HG02884 (cell line): ENCODE measurements around the gene SLC17A2.

Source experiments
- ATAC-seq: cut with Tn5 transposase; IDR thresholded peaks from one replicate; pipeline ENCODE4 v1.9.1; 2021; ENCODE audit warnings: mild to moderate bottlenecking, moderate library complexity; ENCODE audit not compliant: unreplicated experiment

Gene SLC17A2

DNA sequence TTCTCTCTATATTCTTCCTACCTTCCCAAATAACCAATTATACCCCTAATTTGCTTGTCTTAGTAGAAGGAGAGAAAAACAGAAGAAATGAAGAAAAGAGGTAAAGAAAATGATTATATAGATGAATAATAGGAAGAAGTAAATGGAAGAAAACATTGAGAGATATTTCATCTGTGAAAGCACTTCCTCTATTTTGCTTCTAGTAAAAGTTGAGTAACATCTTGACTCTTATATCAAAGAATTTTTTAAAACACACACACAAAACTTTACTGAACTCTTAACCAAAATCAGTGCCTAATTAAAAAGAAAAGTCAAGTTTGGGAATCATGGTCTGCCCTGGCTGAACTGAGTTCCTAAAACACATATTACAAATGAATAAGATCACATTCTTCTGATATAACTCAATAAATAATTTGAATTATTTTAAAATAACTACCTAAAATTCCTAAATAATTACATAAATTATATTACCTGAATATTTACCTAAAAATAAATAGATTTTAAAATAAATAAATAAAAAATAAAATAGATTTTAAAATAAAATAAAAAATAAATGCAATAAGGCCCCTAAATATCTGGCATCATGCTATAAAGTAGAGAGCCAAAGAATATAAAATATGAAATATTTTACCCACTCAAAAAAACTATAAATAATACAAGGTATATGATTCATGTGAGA is 8.8 kb downstream of the SLC17A2 start:
- ATAC-seq, result no peak

DNA sequence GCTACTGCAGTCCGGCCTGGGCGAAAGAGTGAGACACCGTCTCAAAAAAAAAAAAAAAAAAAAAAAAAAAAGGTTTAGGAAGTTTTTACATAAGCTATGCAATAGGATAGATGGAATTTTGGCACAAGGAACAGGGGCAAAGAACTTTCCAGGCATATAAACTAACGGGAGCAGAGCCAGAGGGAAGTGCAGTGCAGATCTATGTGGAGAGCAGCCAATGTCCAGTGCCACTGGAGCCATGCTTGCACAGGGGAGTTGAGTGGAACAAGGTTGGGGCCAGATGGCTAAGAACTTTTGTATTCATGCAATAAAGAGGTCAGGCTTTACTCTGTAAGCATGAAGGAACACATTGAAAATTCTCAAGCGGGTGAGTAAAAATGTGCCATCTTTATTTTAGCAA is 10.8 kb downstream of the SLC17A2 start:
- no peak for ATAC-seq

DNA sequence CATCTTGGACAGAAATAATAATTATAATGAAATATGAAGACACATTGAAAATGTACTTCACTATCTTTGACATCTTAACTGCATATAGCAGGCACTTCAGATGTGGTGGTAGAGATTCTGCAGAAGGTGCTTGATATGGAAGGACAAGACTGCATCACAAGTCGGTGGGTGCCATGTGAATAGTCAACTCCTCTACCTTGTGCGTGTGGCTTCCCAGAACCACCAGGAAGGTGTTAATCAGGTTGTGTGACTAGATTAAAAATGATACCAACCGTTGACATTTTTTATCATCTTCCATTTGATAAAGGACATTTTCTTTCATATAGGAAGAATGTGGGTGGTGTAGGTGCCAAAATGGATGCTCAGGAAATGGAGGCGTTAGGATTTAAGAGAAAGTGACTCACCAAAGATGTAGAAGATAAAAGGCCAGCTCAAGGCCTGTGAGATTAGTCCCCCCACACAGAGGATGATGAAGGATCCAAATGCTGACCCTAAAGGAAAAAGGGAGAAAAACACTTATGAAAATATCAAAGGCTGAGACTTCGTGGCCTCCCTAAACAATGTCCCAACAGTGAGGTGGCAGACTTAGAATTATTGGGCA is 12.3 kb downstream of the SLC17A2 start:
- no peak for ATAC-seq

DNA sequence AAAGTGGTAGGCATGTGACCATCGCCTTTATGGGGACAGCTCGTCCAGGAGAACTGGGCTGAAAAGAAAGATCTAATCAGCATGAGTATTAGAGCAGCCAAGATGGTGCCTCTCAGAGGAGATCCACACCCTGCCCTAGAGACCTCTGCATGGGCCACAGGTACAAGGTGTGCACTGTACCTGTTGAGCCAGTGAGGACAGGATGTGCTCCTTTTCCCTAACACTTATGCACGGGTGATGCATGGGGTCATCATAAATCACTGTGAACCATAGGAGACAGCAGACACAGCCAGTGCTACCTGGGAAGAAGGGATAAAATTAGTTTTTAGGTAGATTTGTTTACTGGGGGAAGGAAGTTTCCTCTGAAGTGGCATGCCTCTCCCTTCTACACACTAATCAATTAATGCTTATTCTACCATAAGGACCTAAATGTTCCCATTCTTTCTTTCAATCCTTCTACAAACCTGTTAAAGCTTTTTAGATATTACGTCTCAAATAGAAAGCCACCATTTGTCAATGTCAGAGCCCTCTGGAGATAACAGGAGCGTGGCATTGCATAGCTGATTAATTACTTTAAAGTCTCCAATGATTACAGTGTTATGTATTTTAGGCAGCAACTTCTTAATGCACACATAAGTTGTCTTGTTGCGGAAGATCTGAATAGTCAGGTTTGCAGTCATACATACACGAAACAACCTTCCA is 13.6 kb downstream of the SLC17A2 start:
- ATAC-seq, result no peak

DNA sequence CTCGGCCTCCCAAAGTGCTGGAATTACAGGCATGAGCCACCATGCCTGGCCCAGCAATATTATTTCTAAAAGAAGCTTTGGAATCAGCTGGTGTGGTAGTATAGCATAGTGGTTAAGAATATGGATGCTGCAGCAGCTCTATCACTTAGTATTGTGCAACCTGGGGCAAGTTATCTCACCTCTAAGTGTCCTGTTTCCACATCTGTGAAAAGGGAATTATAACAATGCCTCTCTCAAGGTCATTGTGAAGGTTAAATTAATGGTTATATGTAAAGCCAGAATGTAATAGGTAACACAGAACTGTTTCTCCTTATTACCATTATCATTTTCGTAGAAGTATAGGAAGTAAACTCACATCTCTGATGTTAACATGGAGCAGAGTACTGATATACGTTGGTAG is 14.2 kb downstream of the SLC17A2 start:
- ATAC-seq, result no peak

DNA sequence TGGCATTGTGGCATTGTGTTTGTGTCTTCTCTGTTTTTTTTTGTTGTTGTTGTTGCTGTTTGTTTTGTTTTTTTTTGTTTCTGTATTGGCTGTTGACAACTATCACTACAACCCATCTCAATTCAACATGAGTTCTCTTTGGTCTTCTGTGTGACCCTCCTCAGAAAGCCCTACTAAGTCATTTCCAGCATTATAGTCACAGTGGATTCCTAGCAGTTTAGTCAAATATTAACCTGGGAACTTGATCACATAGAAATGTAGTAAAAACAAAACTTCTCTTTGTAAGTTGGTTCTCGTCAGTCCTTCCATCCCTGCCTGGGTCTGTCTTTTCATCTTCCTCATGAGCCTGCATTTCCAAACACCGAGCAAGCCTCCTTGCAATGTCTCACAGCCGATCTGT is 16.8 kb downstream of the SLC17A2 start:
- ATAC-seq, result no peak

DNA sequence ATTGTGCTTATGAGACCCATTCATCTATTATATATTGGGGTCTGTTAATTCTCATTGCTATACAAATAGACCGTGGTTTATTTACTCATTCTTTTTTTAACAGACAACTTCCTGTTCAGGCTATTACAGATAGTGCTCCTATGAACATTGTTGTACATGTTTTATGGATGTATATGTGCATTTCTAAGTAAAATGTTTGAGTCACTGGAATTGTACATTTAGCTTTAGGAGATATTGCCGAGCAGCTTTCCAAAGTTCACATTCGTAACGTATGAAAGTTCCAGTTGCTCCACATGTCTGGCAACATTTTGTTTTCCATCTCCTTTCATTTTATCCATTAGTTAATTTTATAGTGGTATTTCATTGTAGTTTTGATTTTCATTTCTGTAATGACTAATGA is 19.1 kb downstream of the SLC17A2 start:
- ATAC-seq, result no peak

DNA sequence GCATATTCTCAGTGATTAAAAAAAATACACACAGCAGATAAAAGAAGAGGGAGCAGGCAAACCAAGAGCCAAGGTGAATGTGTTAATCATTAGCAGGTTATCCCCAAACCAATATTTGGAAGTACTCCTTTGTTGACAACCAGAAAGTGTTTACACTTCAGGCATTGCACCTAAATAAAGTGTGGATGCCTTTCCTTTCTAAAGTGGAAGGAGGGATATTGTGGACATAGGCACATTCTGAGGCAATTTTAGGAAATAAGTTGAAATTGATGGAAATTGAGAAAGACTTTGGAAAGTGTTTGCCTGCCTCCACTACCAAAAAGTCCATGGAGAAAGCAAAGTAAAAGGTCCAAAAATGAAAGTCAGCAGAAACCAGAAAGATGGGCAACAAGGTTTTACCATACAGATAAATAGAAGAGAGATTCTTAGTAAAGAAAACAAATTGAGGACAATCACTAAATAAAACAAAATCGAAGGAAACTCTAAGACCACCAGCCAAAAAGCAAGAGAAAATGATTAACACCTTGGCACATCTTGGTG is 22.9 kb downstream of the SLC17A2 start:
- no peak for ATAC-seq

DNA sequence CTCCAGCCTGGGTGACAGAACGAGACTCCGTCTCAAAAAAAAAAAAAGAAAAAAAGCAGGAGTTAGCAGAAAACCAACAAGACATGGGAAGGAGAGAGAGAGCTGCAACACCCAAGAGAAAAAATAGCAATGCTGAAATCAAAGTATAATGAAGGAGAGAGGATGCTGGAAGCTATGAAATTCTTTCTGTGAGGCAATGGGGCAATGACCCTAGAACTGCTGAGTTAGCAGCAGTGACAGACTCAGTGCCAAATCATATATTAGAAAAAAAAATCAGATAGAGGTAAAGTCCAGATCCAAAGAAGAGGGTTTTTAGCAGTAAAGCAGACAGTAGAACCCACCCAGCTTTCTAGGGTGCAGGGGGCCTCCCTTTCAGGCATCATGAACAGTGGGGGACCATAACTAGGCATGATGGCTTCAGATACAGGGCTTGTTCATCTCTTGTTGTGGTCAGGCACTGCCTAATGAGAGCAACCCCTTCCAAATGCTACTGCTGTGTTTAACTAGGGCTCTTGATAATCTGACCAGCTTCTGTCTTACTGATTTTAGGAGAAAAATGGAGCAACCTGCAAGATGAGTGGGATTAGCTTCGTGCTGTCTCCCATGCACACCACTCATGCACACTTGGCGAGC is 26.9 kb downstream of the SLC17A2 start:
- no peak for ATAC-seq

DNA sequence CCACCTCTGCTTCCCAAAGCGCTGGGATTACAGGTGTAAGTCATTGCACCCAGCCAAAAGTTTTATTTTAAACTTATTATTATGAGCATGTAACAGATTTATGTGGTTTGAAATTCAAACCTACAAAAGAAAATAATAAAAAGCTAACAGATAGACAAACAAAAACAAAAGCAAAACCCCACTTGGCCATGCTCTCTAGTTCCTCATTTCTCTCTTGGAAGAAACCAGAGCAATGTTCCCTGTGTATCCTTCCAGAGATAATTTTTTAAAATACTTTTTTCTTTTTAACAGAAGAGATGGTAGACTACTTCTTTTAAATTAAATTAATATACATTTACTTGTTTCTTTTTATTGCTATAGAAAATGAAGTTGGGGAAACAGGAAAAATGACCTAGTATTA is 28.4 kb downstream of the SLC17A2 start:
- no peak for ATAC-seq

DNA sequence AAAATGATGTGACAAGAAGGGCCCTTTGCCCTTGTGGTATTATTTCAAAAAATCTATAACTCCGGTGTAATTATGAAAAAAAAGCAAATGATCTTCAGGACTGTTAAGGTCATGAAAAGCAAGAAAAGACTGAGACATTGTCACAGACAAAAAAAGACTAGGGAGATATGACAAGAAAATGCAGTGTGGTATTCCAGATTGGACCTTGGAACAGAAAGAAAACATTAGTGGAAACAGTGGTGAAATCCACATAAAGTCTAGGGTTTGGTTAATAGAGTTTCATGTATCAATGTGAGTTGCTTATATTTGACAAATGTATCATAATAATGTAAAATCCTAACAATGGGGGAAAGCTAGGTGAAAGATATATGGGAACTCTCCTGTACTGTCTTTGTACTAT is 29.6 kb downstream of the SLC17A2 start:
- ATAC-seq, result no peak

DNA sequence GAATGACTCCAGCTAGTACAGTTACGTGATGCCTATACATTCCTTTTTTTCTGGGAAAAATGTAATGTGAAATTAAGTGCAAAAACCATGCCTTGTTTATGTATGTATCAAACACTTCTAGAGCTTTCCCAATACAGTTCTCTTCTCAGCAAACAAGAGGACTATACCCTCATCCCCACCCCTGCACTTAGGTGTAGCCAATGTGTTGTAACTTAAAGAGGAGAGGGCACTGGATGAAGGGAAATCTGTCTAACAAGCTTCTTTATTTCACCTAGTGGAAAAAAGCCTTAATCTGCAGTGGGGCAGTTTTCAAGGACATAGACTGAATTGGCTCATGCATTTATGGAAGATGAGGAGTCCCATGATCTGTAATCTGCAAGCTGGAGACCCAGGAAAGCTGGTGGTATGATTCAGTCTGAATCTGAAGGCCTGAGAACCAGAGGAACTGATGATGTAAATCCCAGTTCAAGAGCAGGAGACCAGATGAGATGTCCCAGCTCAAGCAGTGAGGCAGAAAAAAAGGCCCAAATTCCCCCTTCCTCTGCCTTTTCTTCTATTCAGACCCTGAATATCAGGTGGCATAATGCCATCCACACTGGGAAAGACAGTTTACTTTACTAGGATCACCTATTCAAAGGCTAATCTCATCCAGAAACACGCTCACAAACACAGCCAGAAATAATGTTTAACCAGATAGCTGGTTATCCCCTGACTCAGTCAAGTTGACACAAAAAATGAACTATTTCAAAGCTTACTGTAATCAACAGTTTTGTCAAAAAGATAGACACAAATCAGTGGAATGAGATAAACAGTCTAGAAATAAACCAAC is 30.7 kb downstream of the SLC17A2 start:
- ATAC-seq, result no peak

DNA sequence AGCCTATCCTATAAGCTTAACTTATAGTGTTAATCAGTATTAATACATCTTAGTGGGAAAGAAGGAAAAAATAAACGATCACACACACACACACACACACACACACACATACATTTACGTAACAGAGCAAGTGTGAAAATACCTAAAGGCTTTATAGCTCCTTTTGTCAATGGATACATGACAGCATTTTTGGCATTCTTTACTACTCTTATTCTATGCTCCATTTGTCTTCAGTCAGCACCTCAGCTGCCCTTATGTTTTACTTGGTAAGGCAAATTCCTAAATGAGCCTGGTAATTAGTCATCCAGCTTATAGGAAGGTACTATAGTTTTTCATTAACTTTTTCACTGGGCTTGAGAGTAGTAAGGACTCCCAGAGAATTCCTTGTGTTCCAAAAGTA is 31.4 kb downstream of the SLC17A2 start:
- ATAC-seq, result no peak

DNA sequence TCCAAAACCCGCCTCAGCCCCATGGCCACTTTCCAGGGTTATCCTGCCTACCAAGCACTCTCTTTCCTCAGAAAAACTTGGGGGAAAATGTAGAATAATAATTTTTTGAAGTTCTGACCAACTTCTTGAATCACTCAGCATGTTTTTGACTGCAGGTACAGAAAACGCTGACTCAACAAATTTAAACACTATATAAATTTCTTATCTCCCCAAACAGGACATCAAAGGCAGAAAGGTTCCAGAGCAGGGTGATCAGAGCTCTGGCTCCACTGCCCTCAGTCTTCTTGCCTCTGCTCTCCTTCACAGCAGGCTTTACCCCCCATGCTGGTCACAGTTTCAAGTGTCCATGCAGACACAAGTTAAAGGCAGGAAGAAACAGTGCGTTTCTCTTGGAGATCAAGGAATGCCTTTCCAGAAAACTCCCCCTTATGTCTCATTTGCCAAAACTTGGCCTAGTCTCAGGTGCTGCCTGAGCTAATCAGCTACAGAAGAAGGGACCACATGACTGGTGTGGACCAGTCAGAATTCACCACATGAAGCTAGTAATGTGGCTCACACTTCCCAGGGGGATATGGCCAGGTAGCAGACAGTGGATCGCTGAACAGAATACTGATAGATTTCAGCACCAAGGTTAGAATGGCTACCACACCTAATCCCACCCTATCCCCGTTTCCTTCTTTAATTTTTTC is 32.1 kb downstream of the SLC17A2 start:
- ATAC-seq, result no peak

DNA sequence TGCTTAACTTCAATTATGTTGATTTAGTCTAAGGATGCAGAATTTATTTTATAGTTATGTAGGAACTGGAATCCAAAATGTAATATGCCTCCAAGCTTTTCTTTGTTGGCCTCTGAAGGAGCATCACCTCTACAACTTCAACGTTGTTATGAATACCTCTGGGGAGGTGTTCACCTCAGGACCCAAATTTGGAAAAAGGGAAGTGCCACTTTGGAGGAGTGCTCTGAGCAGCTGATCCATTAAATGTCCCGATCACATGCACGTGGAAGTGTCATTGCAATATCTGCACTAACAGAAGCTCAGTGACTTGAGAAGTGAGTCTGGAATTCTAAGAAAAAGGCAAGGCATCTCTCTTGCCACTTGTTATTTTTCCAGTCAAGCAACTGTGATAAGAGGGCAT is 34.2 kb downstream of the SLC17A2 start:
- no peak for ATAC-seq

DNA sequence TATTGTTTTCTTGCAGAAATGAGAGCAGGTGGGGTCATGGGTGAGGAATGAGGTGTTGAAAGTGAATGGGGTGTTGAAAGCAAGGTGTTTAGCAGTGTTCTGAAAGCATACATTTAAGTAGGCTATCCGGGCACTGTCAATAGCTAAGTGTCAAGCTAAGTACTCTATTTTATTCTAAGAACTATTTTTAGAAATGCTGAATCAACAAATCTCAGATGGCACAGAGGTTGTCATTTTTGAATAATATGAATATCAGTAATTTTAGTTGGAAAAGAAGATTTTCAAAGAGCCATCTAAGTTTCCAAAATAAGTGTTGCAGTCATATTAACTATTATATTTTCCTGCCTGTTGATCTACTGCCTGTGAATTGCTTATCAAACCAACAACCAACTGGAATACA is 34.7 kb downstream of the SLC17A2 start:
- ATAC-seq, result no peak

DNA sequence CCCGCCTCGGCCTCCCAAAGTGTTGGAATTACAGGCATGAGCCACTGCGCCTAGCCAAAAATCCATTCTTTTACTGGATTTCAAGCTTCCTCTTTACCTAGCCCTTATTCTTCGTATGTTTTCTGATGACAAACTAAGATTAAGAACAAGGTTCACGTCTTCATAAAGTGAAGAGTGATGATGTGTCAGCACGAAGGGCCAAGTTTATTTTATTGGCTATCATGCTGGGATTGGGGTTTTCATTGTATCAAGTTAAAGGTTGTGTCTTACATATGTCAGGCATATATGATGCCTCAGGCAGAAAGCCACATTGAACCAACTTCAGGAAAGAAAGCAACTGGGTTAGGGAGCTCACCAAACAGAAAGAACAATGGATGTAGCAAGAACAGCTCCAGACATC is 36.7 kb downstream of the SLC17A2 start:
- ATAC-seq, result no peak

DNA sequence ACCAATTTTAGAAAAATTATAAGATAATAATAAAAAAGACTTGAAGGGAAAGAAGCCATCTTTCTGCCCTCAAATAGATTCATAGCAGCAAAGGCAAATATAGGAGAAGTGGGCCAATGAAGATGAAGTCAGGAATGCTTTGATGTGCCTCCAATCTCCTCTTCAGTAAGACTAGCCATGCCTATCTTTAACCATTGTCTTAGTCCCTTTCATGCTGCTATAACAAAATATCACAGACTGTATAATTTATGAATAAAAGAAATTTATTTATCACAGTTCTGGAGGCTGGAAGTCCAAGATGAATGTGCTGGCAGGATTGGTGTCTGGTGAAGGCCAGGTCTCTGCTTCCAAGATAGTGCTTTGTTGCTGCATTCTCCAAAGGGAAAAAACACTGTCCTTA is 37.6 kb downstream of the SLC17A2 start:
- no peak for ATAC-seq

DNA sequence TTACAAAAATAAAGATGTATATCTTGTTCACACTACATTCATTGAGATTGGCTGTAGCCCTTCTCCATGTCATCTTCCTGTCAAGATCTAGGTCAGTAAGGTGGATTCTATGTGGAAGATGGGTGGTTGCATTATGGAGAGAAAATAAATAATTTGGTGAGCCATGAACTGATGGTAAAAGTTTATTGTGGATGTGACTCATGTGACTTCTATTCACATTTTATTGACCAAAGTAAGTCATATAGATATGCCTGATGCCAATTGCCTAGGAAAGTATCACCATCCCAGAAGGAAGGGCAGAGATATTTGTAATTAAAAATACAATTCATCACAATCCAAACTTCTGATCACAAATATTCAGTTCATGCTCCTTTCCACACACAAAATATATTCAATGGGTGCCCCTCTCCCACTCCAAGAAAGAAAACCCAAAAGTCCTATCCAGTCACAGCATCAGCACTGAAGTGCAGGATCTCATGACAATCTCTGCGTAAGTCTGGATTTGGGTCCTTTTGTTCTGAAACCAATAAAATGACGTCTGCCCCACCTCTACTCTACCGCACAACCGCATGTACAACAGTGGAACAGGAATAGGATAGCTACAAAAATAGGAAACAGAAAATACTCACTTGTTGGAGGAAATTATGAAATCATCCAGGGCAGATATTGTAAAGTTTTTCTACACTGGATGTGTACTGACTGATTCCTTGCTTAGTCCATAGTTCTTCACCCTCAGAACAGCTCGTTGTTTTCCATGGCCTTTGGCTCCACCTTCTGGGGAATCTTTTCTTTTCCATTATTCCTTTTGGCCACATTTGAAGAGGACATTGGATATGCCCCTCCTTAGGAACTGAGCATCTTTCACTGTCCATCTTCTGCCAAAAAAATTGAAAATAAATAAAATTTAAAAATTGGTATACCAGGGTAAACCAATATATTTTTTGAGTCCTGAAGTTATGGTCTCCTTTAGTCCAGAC is 40.3 kb downstream of the SLC17A2 start:
- ATAC-seq, result no peak
